Activated CD8-positive, alpha-beta memory T cell treated with anti-CD3 and anti-CD28 coated beads, Interleukin-2, amount 50 U/mL, for 24 hours (primary cell): ENCODE results near the gene AQP1.

Source experiments
- DNase-seq: peaks from one replicate; pipeline ENCODE4 v3.0.0-alpha.2; 2020; ENCODE audit errors: extremely low read depth

Gene AQP1

DNA sequence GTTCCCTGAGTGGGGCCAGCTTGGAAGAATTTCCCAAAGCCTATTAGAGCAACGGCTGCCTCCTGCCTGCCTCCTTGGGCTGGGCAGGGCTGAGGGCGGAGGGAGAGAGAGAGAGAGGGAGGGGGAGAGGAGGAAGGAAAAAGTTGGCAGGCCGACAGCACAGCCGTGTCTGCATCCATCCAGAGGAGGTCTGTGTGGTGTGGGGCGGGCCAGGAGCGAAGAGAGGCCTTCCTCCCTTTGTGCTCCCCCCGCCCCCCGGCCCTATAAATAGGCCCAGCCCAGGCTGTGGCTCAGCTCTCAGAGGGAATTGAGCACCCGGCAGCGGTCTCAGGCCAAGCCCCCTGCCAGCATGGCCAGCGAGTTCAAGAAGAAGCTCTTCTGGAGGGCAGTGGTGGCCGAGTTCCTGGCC lies at the start of gene AQP1:
TSS of gene AQP1 (plus strand) at position 293 of the 409 bp plus-strand sequence. CDS start at position 350, 57 bp downstream.
- no peak for DNase-seq

DNA sequence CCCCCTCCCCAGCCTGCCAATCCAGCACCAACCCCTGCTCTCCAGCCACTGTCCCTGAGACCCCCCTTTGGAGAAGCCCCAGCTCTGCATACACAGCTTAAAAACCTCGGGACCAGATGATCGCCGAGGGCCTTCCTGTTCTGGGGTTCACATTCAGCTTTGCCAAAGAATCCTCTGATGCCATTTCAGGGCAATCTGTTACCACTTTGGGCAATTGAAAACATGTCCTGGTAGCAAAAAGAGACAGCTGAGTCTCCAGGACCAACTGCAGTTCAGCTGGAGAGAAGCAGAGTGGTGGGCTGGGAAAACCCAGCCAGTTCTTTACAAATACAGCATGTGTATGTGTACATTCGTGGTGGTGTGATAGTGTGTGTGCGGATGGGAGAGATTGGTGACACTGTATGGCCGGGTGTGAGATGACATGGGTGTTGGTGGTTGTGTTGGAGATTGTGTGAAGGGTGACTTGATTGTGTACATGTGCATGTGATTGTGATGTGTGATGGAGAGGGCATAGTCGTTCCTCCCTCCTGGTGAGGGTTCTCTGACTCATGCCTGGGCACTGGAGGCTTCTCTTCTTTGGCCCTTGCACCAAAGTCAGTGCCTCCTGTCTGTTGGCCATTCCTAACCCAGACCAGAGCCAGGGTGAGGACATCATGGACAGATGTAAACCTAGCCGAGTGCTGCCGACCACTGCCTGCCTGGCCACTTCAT lies 48.5 kb upstream of the AQP1 start:
- DNase-seq = no peak

DNA sequence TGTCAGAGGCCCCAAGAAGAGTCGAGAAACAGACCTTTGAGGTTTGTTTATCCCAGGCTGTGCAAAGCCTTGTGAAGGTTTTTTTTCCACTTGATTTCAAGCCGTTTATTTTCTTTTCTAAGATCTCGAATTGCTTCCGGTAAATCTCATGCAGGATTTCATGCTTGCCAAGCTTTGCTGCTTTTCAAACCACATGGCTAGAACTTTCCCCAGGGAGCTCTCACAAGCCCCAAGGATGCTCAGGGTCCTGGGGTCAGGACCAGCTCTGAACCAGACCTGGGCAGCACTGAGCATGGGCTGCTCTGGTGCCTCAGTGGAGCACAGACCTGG lies 48.0 kb upstream of the AQP1 start:
- no peak for DNase-seq

DNA sequence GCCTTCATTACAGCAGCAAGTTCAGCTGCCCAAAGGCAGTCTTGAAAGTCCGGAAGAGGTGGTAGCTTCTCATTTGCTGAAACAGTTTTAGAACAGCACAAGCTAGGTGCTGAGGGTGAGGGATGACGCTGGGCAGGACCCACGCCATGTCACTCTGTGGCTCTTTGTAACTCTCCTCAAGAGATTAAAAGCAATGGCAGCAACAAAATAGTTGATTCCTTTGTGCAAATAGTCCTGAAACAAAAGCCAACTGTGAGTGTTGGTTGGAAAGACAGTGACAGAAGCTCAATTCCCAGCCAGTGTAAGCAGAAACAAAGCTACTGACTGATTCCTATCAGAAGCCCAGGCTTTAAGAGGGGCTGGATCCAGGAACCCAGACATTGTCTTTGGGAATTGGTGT lies 47.6 kb upstream of the AQP1 start:
- DNase-seq = no peak

DNA sequence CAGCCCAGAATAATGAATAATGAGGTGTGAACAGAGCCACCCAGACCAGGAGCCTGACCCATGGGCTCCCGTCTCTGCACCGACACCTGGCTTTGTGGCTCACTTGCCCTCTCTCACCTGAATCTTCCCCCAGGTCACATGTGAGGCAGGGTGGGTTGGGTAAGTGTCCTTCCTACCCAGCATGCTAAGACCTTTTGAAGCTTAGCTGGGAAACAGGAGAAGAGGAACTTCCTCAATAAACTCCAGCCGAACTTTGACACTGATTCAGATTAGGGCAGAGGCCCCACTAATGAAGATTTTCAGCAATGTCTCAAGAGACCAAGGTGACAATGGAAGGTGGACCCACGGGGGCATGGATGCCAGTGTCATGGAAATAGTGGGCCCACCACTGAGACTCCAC lies 46.6 kb upstream of the AQP1 start:
- DNase-seq = no peak

DNA sequence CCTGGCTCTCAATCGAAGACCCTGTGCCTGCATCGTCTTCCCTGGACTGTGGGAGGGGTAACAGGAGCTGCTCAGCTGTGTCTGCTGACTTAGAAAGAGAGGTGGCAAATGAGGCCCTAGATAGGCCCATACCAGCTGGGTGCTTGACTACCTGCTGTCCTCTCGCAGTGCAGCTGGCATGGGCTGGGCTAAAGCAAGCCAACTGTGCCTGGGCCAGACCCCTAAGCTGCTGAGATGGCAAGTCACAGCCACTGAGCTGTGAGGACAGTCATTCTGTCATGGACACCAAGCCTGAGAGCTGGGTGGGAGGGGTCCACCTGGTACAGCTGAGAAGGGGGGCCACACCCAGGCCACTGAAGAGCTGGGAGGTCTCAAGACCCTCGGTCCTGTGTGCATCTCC lies 45.8 kb upstream of the AQP1 start:
- DNase-seq = no peak

- DNase-seq = no peak
Observed at GRCh38 chr7:30866939-30867338, 44.7 kb upstream of the AQP1 start.

DNA sequence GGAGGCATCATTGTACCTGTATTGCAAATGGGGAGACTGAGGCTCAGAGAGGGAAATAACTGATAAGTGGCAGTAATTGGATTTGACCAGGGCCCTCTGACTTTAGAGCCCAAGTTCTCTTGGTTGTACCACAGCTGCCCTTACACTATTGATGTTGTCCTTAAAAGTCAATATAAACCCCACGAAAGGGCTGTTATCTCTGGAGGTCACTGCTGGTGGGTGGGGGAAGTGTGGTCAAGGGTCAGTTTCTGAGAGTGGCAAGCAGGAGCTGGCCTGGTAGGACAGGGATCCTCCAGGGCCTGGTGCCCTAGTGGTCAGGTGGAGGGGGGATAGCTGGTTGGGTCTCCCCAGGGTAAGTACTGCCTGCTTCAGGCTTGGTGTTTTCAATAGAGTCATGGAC lies 44.2 kb upstream of the AQP1 start:
- no peak for DNase-seq

GRCh38 chr7:30869794-30870611 lies 41.6 kb upstream of the AQP1 start:
- no peak for DNase-seq

DNA sequence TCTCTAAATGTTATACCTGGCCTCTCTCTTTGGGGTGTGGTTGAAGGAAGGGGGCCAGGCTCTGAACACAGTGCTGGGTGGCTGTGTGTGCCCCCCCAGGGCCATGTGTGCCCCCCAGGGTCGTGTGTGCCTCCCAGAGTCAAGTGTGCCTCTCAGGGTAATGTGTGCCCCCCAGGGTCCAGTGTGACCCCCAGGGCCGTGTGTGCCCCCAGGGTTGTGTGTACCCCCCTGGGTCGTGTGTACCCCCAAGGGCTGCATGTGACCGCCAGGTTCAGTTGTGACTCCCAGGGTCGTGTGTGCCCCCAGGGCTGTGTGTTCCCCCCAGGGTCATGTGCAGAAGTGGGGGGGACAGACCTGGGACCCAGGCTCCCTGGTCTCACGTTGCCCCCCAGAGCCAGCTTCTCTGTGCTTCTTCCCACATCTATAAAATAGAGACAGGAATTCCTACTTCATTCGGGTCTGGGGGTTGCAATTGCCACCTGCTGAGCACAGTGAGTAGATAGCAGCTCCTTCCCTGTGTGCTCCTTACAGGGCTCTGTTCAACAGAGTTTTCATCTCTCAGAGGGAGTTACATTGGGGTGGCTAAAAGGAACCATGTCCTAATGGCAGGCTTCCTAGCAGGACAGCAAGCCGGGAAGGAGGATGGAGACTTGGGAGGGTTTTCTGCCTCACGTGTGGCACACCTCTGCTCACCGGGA lies 40.7 kb upstream of the AQP1 start:
- no peak for DNase-seq

- no peak for DNase-seq
Observed at GRCh38 chr7:30871655-30872054, 40.0 kb upstream of the AQP1 start.

- no peak for DNase-seq
Observed at GRCh38 chr7:30873207-30873606, 38.4 kb upstream of the AQP1 start.

DNA sequence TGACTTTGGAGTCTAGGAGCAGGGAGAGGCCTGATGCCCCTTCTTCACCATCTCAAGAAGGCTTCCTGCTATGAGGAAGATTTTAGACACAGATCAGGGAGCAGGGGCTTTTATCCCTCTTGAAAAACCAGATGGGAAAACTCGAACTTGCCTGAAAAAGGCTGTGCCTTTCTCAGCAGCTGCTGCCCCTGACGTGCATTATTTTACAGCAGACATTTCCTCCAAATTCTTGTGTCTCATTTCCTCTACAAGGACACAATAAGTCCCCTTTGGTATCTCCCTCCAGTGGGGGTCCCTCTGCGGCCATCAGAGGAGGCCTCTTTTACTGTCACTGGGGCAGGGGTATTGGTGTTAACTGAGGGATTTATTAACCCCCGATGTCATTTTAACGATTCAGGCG lies 38.0 kb upstream of the AQP1 start:
- no peak for DNase-seq

GRCh38 chr7:30874656-30875302 lies 36.9 kb upstream of the AQP1 start:
- no peak for DNase-seq

- DNase-seq = no peak
Observed at GRCh38 chr7:30877015-30877769, 34.5 kb upstream of the AQP1 start.

DNA sequence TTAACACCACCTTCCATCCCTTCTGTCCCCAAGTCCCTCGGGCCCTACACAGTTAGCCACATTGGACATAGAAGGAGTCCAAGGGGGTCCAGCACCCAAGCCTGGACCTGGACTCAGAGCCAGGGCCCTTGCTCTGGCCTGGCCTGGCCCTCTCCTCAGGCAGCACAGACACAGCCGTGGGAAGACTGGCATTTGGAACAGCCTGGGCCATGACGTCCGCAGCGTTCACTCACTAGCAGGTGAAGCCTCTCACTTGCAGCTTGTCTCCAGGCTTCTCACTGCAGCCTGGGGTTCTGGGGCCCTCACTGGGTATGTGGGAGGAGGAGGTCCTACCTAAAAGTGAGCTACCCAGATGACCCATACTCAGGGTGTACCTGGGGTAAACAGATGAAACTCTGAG lies 33.7 kb upstream of the AQP1 start:
- no peak for DNase-seq

DNA sequence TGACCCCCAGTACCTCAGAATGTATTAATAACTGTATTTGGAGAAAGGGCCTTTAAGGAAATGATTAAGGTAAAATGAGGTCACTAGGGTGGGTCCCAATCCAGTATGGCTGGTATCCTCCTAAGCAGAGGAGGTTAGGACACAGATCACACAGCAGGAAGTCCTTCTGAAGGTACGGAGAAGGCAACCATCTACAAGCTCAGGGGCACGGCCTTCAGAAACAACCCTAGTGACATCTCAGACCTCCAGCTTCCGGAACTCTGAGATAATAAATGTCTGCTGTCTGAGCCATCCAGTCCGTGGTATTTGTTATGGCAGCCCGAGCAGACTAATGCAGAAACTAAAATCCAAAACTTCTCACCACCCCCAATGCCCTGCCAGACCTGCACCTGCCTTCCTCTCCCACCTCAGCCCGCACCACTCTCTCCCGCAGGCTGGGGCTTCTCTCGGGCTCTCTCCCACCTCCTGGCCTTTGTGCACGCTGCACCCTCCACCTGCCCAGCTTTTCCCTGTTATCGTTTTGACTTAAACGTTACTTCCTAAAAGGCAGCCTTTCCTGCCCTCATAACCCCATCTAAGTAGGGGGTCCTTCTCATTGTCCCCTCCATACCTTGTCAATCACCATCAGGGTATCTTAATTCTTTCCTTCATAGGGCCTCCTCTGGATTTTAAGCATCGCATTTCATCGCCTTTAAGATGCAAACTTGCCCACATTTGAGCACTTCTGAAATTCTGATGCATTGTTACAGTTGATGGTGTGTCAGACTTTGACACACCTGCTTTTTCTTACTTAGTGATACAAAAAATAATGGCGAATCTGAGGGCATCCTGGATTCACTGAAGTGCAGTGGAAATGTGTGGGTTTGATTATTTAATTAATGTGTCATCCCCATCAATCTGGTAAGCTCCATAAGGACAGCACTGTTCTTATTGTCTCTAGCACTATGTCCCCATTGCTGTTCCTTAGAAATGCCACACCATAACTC lies 32.2 kb upstream of the AQP1 start:
- no peak for DNase-seq

DNA sequence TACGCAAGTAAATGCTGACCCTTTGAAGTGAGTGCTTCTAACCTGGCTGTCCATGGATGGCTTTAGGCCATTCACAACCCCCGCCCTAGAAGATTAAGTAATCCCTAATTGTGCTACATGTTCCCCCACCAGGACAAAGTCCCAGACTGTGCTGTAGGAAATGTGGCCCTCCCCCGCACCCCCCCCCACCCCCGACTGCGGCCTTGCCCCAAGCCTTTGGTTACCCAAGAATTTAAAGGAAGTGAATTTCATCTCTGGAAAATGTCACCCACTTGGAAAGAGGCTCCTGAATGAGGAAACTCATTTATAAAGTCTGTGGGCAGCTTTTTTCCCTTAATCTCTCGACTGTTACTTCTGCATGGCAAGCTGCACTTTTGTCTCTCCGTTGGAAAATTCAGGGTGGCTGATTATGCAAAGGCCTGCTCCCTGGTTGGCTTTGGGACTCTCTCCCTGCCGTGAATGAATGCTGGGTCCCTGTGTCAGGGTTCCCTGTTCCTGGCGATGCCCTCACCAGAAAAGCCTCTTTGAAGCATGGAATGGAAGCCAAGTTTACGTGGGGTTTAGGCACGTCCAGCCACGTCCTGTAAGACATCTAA lies 31.4 kb upstream of the AQP1 start:
- no peak for DNase-seq

- no peak for DNase-seq
Observed at GRCh38 chr7:30880941-30881340, 30.7 kb upstream of the AQP1 start.

DNA sequence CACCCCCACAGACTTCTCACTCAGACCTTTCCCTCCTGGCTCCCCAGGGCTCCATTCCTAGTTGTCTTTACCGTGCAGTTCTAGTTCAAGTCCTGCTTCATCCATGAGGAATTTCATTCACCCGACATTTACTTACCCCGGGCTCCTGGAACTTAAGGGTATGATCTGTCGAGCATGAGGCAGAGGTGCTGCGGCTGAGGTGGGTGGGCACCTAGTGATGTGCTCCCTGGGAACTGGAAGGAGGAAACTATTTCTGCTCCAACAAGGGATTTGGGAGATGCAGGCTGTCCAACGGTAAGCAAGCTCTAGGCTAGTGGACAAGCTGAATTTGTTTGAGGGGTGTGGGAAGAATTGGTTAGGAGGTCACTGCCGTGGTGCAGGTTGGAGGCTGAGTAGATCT lies 30.2 kb upstream of the AQP1 start:
- no peak for DNase-seq
